GM21423 (cell line): Measurements from ENCODE around the gene THADA.
A peak's percentile ranks its signal among the peaks of the same experiment; 100 is the strongest.

Source experiments
- ATAC-seq: cut with Tn5 transposase; IDR thresholded peaks from one replicate; pipeline ENCODE4 v1.9.1; 2021; ENCODE audit warnings: mild to moderate bottlenecking, moderate library complexity; ENCODE audit not compliant: unreplicated experiment

Gene THADA

GRCh38 chr2:43266711-43267111 is 329.1 kb downstream of the THADA start:
- ATAC-seq = no peak

- ATAC-seq = no peak
Observed at GRCh38 chr2:43265421-43265820, 330.4 kb downstream of the THADA start.

- ATAC-seq = no peak
Observed at GRCh38 chr2:43265001-43265400, 330.8 kb downstream of the THADA start.

- ATAC-seq = no peak
Observed at GRCh38 chr2:43262951-43263350, 332.9 kb downstream of the THADA start.

GRCh38 chr2:43262239-43262638 is 333.6 kb downstream of the THADA start:
- ATAC-seq = no peak

- no peak for ATAC-seq
Observed at GRCh38 chr2:43259512-43259911, 336.3 kb downstream of the THADA start.

- no peak for ATAC-seq
Observed at GRCh38 chr2:43258547-43259156, 337.2 kb downstream of the THADA start.

GRCh38 chr2:43255296-43255910 is 340.4 kb downstream of the THADA start:
- no peak for ATAC-seq

- ATAC-seq = no peak
Observed at GRCh38 chr2:43254331-43254730, 341.5 kb downstream of the THADA start.

GRCh38 chr2:43251171-43251731 is 344.6 kb downstream of the THADA start:
- no peak for ATAC-seq

GRCh38 chr2:43250015-43250414 is 345.8 kb downstream of the THADA start:
- no peak for ATAC-seq

GRCh38 chr2:43248621-43249020 is 347.2 kb downstream of the THADA start:
- ATAC-seq = no peak

- ATAC-seq = no peak
Observed at GRCh38 chr2:43246641-43247040, 349.2 kb downstream of the THADA start.

- ATAC-seq = no peak
Observed at GRCh38 chr2:43241558-43241957, 354.3 kb downstream of the THADA start.

GRCh38 chr2:43240766-43241150 is 355.1 kb downstream of the THADA start:
- ATAC-seq = no peak

- peak; percentile 62 for ATAC-seq
Observed at GRCh38 chr2:43239981-43240765, 355.7 kb downstream of the THADA start.

- ATAC-seq = no peak
Observed at GRCh38 chr2:43238813-43239212, 357.0 kb downstream of the THADA start.

- ATAC-seq = no peak
Observed at GRCh38 chr2:43238176-43238575, 357.7 kb downstream of the THADA start.

- ATAC-seq = no peak
Observed at GRCh38 chr2:43233218-43234212, 362.3 kb downstream of the THADA start.

- ATAC-seq = no peak
Observed at GRCh38 chr2:43230951-43231827, 364.6 kb downstream of the THADA start.
